SK-N-SH treated with all-trans-retinoic acid at 6 μM for 48 hours (cell line): ENCODE measurements around the gene MITF.
A peak's percentile ranks its signal among the peaks of the same experiment; 100 is the strongest.

Experiments used
- ATAC-seq: fragments of 200-7000 bp; cut with Tn5 transposase; 3 replicates; pipeline ENCODE4 v1.9.1; 2020; ENCODE audit warnings: mild to moderate bottlenecking, moderate library complexity
- ARNTL ChIP-seq: fragments of 450-650 bp; formaldehyde crosslinking; IDR thresholded peaks from 2 replicates; pipeline ENCODE4 v1.5.0; 2020; ENCODE audit warnings: low read depth, mild to moderate bottlenecking, moderate library complexity, borderline replicate concordance
- BACH2 ChIP-seq: fragments of 250-450 bp; sonication (Bioruptor Pico); IDR thresholded peaks from 2 replicates; pipeline ENCODE4 v1.9.0; 2021; ENCODE audit warnings: mild to moderate bottlenecking, borderline replicate concordance
- CSDC2 ChIP-seq: fragments of 250-450 bp; sonication (Bioruptor Pico); IDR thresholded peaks from 2 replicates; pipeline ENCODE4 v1.5.0; 2020; ENCODE audit warnings: mild to moderate bottlenecking, moderate library complexity
- ESRRG ChIP-seq: fragments of 250-450 bp; sonication (Bioruptor Pico); IDR thresholded peaks from 2 replicates; pipeline ENCODE4 v1.6.1; 2021; ENCODE audit warnings: mild to moderate bottlenecking
- GLIS3 ChIP-seq: fragments of 250-450 bp; sonication (Bioruptor Pico); IDR thresholded peaks from 2 replicates; pipeline ENCODE4 v1.5.0; 2020; ENCODE audit warnings: mild to moderate bottlenecking, moderate library complexity
- ISL1 ChIP-seq: fragments of 250-450 bp; sonication (Bioruptor Pico); IDR thresholded peaks from 2 replicates; pipeline ENCODE4 v2.1.2; 2022; ENCODE audit warnings: mild to moderate bottlenecking, moderate library complexity
- OSR1 ChIP-seq: fragments of 250-450 bp; sonication (Bioruptor Pico); IDR thresholded peaks from 2 replicates; pipeline ENCODE4 v1.8.0; 2022; ENCODE audit warnings: moderate library complexity, mild to moderate bottlenecking, inconsistent platforms
- PPARA ChIP-seq: fragments of 250-450 bp; sonication (Bioruptor Pico); IDR thresholded peaks from 2 replicates; pipeline ENCODE4 v1.5.0; 2020; ENCODE audit warnings: mild to moderate bottlenecking, borderline replicate concordance
- SNAI2 ChIP-seq: fragments of 250-450 bp; sonication (Bioruptor Pico); IDR thresholded peaks from 2 replicates; pipeline ENCODE4 v1.5.0; 2020; ENCODE audit warnings: mild to moderate bottlenecking, moderate library complexity
- TCF4 ChIP-seq: fragments of 250-450 bp; sonication (Bioruptor Pico); IDR thresholded peaks from 2 replicates; pipeline ENCODE4 v1.8.0; 2021; ENCODE audit warnings: mild to moderate bottlenecking, moderate library complexity, borderline replicate concordance
- ZC3H10 ChIP-seq: fragments of 250-450 bp; sonication (Bioruptor Pico); IDR thresholded peaks from 2 replicates; pipeline ENCODE4 v1.5.1; 2021; ENCODE audit warnings: mild to moderate bottlenecking, moderate library complexity
- ZFP3 ChIP-seq: fragments of 250-450 bp; sonication (Bioruptor Pico); IDR thresholded peaks from 2 replicates; pipeline ENCODE4 v1.5.0; 2020; ENCODE audit warnings: mild to moderate bottlenecking, moderate library complexity
- ZFP30 ChIP-seq: fragments of 450-650 bp; formaldehyde crosslinking; IDR thresholded peaks from 2 replicates; pipeline ENCODE4 v1.5.0; 2022; ENCODE audit warnings: mild to moderate bottlenecking, moderate library complexity
- ZNF565 ChIP-seq: fragments of 450-650 bp; formaldehyde crosslinking; conservative IDR thresholded peaks from 2 replicates; pipeline ENCODE4 v1.5.0; 2020; ENCODE audit warnings: low read depth, mild to moderate bottlenecking, moderate library complexity
- ZNF70 ChIP-seq: fragments of 450-650 bp; formaldehyde crosslinking; IDR thresholded peaks from 2 replicates; pipeline ENCODE4 v1.5.0; 2020; ENCODE audit warnings: mild to moderate bottlenecking, moderate library complexity
- ZNF8 ChIP-seq: fragments of 450-650 bp; formaldehyde crosslinking; IDR thresholded peaks from 2 replicates; pipeline ENCODE4 v1.5.0; 2020; ENCODE audit warnings: mild to moderate bottlenecking, moderate library complexity
- TF ChIP-seq, protein P1 (sequence below): fragments of 250-450 bp; sonication (Bioruptor Pico); IDR thresholded peaks from 2 replicates; pipeline ENCODE4 v1.5.0; 2020; ENCODE audit warnings: mild to moderate bottlenecking, moderate library complexity
- TF ChIP-seq, protein P2 (sequence below): fragments of 250-450 bp; sonication (Bioruptor Pico); IDR thresholded peaks from 2 replicates; pipeline ENCODE4 v1.8.0; 2020; ENCODE audit warnings: mild to moderate bottlenecking, moderate library complexity, borderline replicate concordance
- TF ChIP-seq, protein P3 (sequence below): fragments of 250-450 bp; sonication (Bioruptor Pico); IDR thresholded peaks from 2 replicates; pipeline ENCODE4 v1.5.1; 2021; ENCODE audit warnings: mild to moderate bottlenecking, moderate library complexity
- TF ChIP-seq, protein P4 (sequence below): fragments of 250-450 bp; sonication (Bioruptor Pico); IDR thresholded peaks from 2 replicates; pipeline ENCODE4 v1.8.0; 2021; ENCODE audit warnings: low read depth, mild to moderate bottlenecking, moderate library complexity, borderline replicate concordance

The MITF gene

DNA sequence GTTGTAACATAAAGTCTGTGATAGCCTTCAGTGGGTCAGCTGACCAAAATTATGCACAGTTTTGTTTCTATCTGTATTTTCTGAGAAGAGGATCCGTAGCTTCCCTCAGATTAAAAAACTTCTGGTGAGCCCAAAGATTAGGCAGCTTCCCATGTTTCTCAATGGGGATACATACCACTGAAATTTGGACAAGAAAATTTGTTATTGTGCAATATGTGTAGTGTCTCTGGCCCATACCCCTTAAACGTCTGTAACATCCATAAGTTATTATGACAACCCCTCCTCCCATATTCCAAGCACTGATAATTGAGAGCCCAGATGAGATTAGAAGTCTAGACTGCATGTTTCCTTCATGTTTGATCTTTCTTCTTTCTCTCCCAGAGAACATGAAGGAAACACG, 1.9 kb upstream of the MITF start (continued):
- TF ChIP-seq, protein P1, sequence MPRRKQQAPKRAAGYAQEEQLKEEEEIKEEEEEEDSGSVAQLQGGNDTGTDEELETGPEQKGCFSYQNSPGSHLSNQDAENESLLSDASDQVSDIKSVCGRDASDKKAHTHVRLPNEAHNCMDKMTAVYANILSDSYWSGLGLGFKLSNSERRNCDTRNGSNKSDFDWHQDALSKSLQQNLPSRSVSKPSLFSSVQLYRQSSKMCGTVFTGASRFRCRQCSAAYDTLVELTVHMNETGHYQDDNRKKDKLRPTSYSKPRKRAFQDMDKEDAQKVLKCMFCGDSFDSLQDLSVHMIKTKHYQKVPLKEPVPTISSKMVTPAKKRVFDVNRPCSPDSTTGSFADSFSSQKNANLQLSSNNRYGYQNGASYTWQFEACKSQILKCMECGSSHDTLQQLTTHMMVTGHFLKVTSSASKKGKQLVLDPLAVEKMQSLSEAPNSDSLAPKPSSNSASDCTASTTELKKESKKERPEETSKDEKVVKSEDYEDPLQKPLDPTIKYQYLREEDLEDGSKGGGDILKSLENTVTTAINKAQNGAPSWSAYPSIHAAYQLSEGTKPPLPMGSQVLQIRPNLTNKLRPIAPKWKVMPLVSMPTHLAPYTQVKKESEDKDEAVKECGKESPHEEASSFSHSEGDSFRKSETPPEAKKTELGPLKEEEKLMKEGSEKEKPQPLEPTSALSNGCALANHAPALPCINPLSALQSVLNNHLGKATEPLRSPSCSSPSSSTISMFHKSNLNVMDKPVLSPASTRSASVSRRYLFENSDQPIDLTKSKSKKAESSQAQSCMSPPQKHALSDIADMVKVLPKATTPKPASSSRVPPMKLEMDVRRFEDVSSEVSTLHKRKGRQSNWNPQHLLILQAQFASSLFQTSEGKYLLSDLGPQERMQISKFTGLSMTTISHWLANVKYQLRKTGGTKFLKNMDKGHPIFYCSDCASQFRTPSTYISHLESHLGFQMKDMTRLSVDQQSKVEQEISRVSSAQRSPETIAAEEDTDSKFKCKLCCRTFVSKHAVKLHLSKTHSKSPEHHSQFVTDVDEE (CRISPR knock-in tag) = no peak
- no peak for TF ChIP-seq OSR1 (CRISPR knock-in tag)

DNA sequence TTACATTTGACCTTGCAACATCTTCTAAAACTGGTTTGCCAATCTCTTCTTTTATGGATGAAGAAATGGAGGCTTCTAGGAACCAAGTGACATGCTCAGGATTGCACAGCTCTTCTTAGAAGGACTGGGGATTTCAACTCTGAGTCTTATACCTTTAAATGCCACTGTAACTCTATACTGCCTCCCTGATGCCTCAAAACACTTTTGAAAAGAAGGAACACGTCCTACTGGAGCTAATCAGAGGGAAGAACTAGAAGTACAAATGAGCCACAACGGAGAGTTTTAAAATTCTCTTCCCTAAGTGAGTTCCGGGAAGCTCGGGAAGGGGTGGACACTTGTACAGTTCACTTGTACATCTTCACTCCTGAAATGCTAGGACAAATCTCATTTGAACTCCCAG, 949 bp upstream of the MITF start:
- ATAC-seq = peak; percentile 37
- TF ChIP-seq, protein P1 (CRISPR knock-in tag) = no peak
- TF ChIP-seq SNAI2 (no peak), ZNF565 (no peak), BACH2 (CRISPR knock-in tag) (no peak)

DNA sequence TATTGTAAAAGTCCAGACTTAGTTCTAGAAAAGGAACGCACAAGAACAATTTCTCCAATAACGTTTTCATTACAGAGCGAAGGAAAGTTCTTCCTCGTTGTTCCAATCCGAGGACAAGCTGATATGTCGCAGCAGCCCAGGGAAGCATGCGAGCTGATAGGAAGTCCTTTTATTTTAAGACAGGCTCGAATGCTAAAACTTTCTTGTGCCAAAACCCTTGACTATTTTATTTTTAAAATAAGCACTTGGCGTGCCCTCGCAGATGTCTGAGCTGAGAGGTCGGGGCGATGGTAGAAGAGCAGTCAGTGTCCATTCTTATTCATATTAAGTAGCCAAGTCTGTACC, 433 bp upstream of the MITF start:
- TF ChIP-seq SNAI2 (no peak), ZFP3 (CRISPR knock-in tag) (no peak), ESRRG (CRISPR knock-in tag) (no peak), ZNF70 (CRISPR knock-in tag) (no peak), ZFP30 (CRISPR knock-in tag) (no peak), ZNF8 (no peak), CSDC2 (CRISPR knock-in tag) (no peak), ARNTL (CRISPR knock-in tag) (no peak), ISL1 (no peak), ZC3H10 (CRISPR knock-in tag) (no peak)
- TF ChIP-seq, protein P2, sequence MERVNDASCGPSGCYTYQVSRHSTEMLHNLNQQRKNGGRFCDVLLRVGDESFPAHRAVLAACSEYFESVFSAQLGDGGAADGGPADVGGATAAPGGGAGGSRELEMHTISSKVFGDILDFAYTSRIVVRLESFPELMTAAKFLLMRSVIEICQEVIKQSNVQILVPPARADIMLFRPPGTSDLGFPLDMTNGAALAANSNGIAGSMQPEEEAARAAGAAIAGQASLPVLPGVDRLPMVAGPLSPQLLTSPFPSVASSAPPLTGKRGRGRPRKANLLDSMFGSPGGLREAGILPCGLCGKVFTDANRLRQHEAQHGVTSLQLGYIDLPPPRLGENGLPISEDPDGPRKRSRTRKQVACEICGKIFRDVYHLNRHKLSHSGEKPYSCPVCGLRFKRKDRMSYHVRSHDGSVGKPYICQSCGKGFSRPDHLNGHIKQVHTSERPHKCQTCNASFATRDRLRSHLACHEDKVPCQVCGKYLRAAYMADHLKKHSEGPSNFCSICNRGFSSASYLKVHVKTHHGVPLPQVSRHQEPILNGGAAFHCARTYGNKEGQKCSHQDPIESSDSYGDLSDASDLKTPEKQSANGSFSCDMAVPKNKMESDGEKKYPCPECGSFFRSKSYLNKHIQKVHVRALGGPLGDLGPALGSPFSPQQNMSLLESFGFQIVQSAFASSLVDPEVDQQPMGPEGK (CRISPR knock-in tag) = no peak
- peak; percentile 10 for ATAC-seq

DNA sequence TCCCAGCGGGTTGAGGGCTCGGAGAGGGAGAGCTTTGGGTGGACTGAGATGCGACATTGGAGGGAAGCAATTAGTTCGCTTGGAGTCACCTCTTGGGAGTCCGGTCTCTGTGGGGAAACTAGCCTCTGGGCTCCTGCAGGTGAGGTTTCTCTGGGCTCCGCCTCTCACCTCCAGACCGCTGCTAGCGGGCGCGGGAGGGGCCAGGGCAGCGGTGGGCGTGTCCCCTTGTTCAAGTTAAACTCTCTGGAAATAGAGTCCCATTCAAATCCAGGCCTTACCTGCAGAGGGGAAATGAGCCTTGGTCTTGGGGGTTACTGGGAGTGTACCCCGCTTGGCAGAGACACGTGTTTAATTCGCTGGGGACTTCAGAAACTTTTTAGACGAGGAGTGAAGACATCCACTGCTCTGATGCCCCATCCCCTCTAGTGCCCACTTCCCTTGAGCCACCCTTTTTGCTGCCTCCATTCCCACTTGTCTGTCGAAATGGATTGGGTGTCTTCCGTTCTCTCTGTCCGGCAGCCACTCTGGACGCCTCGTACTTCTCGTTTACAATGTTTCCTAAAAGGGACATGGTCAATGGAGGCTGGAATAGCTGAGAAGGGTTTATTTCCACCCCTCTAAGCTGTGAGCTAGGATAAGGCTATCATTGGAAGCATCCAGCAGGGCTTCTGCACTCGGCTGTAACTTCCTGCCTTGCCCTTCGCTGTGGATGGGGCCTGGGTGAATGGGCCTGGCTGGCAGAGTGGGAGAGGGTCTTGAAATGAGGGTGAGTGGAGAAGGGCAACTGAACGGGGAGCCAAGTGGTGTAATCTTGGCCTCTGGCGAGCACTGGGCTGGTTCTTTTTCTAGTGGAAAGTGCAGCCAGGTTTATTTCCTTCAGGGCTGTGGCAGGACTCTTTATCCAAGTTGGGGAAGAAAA, 1.1 kb downstream of the MITF start:
- ATAC-seq = peak; percentile 3; the same call in 2 of the 3 replicates
- TF ChIP-seq TCF4 (CRISPR knock-in tag) = no peak
- TF ChIP-seq ZFP30 (CRISPR knock-in tag) = no peak
- TF ChIP-seq ARNTL (CRISPR knock-in tag) = no peak

- ATAC-seq = no peak
- TF ChIP-seq ZC3H10 (CRISPR knock-in tag) = no peak
- no peak for TF ChIP-seq GLIS3
- no peak for TF ChIP-seq BACH2 (CRISPR knock-in tag)
- TF ChIP-seq, protein P3, sequence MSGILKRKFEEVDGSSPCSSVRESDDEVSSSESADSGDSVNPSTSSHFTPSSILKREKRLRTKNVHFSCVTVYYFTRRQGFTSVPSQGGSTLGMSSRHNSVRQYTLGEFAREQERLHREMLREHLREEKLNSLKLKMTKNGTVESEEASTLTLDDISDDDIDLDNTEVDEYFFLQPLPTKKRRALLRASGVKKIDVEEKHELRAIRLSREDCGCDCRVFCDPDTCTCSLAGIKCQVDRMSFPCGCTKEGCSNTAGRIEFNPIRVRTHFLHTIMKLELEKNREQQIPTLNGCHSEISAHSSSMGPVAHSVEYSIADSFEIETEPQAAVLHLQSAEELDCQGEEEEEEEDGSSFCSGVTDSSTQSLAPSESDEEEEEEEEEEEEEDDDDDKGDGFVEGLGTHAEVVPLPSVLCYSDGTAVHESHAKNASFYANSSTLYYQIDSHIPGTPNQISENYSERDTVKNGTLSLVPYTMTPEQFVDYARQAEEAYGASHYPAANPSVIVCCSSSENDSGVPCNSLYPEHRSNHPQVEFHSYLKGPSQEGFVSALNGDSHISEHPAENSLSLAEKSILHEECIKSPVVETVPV (CRISPR knock-in tag) = no peak
- TF ChIP-seq PPARA (CRISPR knock-in tag) = no peak
- TF ChIP-seq, protein P4, sequence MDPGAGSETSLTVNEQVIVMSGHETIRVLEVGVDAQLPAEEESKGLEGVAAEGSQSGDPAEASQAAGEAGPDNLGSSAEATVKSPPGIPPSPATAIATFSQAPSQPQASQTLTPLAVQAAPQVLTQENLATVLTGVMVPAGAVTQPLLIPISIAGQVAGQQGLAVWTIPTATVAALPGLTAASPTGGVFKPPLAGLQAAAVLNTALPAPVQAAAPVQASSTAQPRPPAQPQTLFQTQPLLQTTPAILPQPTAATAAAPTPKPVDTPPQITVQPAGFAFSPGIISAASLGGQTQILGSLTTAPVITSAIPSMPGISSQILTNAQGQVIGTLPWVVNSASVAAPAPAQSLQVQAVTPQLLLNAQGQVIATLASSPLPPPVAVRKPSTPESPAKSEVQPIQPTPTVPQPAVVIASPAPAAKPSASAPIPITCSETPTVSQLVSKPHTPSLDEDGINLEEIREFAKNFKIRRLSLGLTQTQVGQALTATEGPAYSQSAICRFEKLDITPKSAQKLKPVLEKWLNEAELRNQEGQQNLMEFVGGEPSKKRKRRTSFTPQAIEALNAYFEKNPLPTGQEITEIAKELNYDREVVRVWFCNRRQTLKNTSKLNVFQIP = no peak
- no peak for TF ChIP-seq CSDC2 (CRISPR knock-in tag)
- TF ChIP-seq ZFP3 (CRISPR knock-in tag) = no peak
- TF ChIP-seq, protein P2 (CRISPR knock-in tag) = no peak
- TF ChIP-seq TCF4 (CRISPR knock-in tag) = no peak
Measured at GRCh38 chr3:69741032-69741767, 1.9 kb downstream of the MITF start.
